GM23338 (cell line): ENCODE data around the gene PLEKHM2. TPM values are rescaled to one million over a fixed set of nuclear protein-coding genes. Genes with fewer than 3 reads are reported as not detected.

Experiments
- ATAC-seq: fragments of 200-7000 bp; cut with Tn5 transposase; 3 replicates; pipeline ENCODE4 v1.9.1; 2020
- DNase-seq: peaks from one replicate; pipeline ENCODE4 v3.0.0-alpha.2; 2015; ENCODE audit warnings: low spot score
- H2AFZ ChIP-seq: fragments of 200-600 bp; sonication (generic); 2 replicates; pipeline ENCODE4 v1.8.0; 2016; ENCODE audit warnings: antibody characterized with exemption, mild to moderate bottlenecking, moderate library complexity
- H3F3A ChIP-seq: fragments of 200-600 bp; sonication (generic); replicated peaks from 2 replicates; pipeline ENCODE4 v1.8.0; 2017; ENCODE audit warnings: antibody characterized with exemption, mixed run types, low read depth
- H3K27ac ChIP-seq: fragments of 200-600 bp; sonication (generic); 2 replicates; pipeline ENCODE4 v1.6.1; 2016; ENCODE audit warnings: low read depth
- H3K27me3 ChIP-seq: fragments of 200-600 bp; sonication (generic); 2 replicates; pipeline ENCODE4 v1.8.0; 2016; ENCODE audit warnings: mild to moderate bottlenecking, mixed run types, moderate library complexity; ENCODE audit not compliant: insufficient read depth
- H3K36me3 ChIP-seq: fragments of 200-600 bp; sonication (generic); 2 replicates; pipeline ENCODE4 v1.8.0; 2016; ENCODE audit warnings: mild to moderate bottlenecking; ENCODE audit not compliant: insufficient read depth
- H3K4me1 ChIP-seq: fragments of 200-600 bp; sonication (generic); 2 replicates; pipeline ENCODE4 v1.8.0; 2016; ENCODE audit warnings: mild to moderate bottlenecking, moderate library complexity; ENCODE audit not compliant: insufficient read depth
- H3K4me2 ChIP-seq: fragments of 200-600 bp; sonication (generic); 2 replicates; pipeline ENCODE4 v1.7.1; 2017; ENCODE audit warnings: mixed run types
- H3K4me3 ChIP-seq: fragments of 200-600 bp; sonication (generic); 2 replicates; pipeline ENCODE4 v1.6.1; 2016; ENCODE audit warnings: mixed run types
- H3K79me2 ChIP-seq: fragments of 200-600 bp; sonication (generic); replicated peaks from 2 replicates; pipeline ENCODE4 v1.8.0; 2017; ENCODE audit warnings: mild to moderate bottlenecking; ENCODE audit not compliant: insufficient read depth
- H3K9me2 ChIP-seq: fragments of 200-600 bp; sonication (generic); 2 replicates; pipeline ENCODE4 v1.8.0; 2017; ENCODE audit not compliant: insufficient read depth
- H4K20me1 ChIP-seq: fragments of 200-600 bp; sonication (generic); replicated peaks from 2 replicates; pipeline ENCODE4 v1.8.0; 2017; ENCODE audit warnings: mild to moderate bottlenecking; ENCODE audit not compliant: insufficient read depth
- H3K27ac Mint-ChIP-seq: 2 replicates; pipeline ENCODE4 v1.8.0; 2020; ENCODE audit warnings: inconsistent platforms, mild to moderate bottlenecking, moderate library complexity, mixed read lengths
- H3K27me3 Mint-ChIP-seq: 3 replicates; pipeline ENCODE4 v1.8.0; 2022; ENCODE audit warnings: low read depth, mild to moderate bottlenecking, moderate library complexity, mixed read lengths, inconsistent platforms; ENCODE audit not compliant: insufficient read depth, poor library complexity
- H3K36me3 Mint-ChIP-seq: 3 replicates; pipeline ENCODE4 v1.8.0; 2021; ENCODE audit warnings: low read depth, mild to moderate bottlenecking, inconsistent platforms, moderate library complexity, mixed read lengths
- H3K4me1 Mint-ChIP-seq: 3 replicates; pipeline ENCODE4 v1.8.0; 2020; ENCODE audit warnings: mild to moderate bottlenecking, inconsistent platforms, mixed read lengths
- H3K4me3 Mint-ChIP-seq: 3 replicates; pipeline ENCODE4 v1.8.0; 2021; ENCODE audit warnings: moderate library complexity, mild to moderate bottlenecking, inconsistent platforms, mixed read lengths
- H3K9me3 Mint-ChIP-seq: 3 replicates; pipeline ENCODE4 v1.8.0; 2020; ENCODE audit warnings: moderate library complexity, mild to moderate bottlenecking, inconsistent platforms, mixed read lengths
- CREB1 ChIP-seq: fragments of 250-450 bp; sonication (Bioruptor Pico); IDR thresholded peaks from 2 replicates; pipeline ENCODE4 v1.5.0; 2020; ENCODE audit warnings: low read depth, mild to moderate bottlenecking, moderate library complexity
- EZH2 ChIP-seq: fragments of 200-600 bp; sonication (generic); IDR thresholded peaks from one replicate; pipeline ENCODE4 v1.8.0; 2017; ENCODE audit warnings: antibody characterized with exemption, mild to moderate bottlenecking, low read depth; ENCODE audit not compliant: unreplicated experiment
- EZH2phosphoT487 ChIP-seq: fragments of 200-600 bp; sonication (generic); IDR thresholded peaks from one replicate; pipeline ENCODE4 v1.8.1; 2018; ENCODE audit warnings: antibody characterized with exemption; ENCODE audit not compliant: unreplicated experiment
- JUNB ChIP-seq: IDR thresholded peaks from one replicate; pipeline ENCODE4 v1.6.1; 2016; ENCODE audit warnings: antibody characterized with exemption; ENCODE audit not compliant: unreplicated experiment
- NANOG ChIP-seq: IDR thresholded peaks from 2 replicates; pipeline ENCODE4 v1.6.1; 2016; ENCODE audit warnings: antibody characterized with exemption, borderline replicate concordance
- POLR2AphosphoS5 ChIP-seq: IDR thresholded peaks from 2 replicates; pipeline ENCODE4 v1.6.1; 2016; ENCODE audit warnings: antibody characterized with exemption, low read depth
- STAT1 ChIP-seq: IDR thresholded peaks from one replicate; pipeline ENCODE4 v1.6.1; 2016; ENCODE audit warnings: antibody characterized with exemption; ENCODE audit not compliant: unreplicated experiment
- ZNF114 ChIP-seq: fragments of 250-450 bp; sonication (Bioruptor Pico); IDR thresholded peaks from 2 replicates; pipeline ENCODE4 v1.5.0; 2020; ENCODE audit warnings: mild to moderate bottlenecking, moderate library complexity
- ZNF331 ChIP-seq: fragments of 250-450 bp; sonication (Bioruptor Pico); IDR thresholded peaks from 2 replicates; pipeline ENCODE4 v1.5.0; 2020; ENCODE audit warnings: low read depth, mild to moderate bottlenecking, moderate library complexity
- polyA plus RNA-seq: library from polyadenylated mRNA; unstranded; fragments of >200 nt; fragmentation: Nextera tagmentation; extraction: Ambion mirVana; gene quantifications from 2 replicates; pipeline ENCODE4 v1.2.1, GENCODE V29; 2016
- total RNA-seq: library from RNA; depleted of rRNA; stranded (reverse); fragments of >200 nt; shearing (Covaris generic); gene quantifications from 2 replicates; pipeline ENCODE4 v1.2.3, GENCODE V29; 2014
- TF ChIP-seq, protein P1 (sequence below): fragments of 250-450 bp; sonication (Bioruptor Pico); IDR thresholded peaks from 2 replicates; pipeline ENCODE4 v1.5.0; 2020; ENCODE audit warnings: mild to moderate bottlenecking, moderate library complexity
- TF ChIP-seq, protein P2 (sequence below): IDR thresholded peaks from 2 replicates; pipeline ENCODE4 v1.6.1; 2016; ENCODE audit warnings: antibody characterized with exemption
- TF ChIP-seq, protein P3 (sequence below): IDR thresholded peaks from one replicate; pipeline ENCODE4 v1.6.1; 2018; ENCODE audit warnings: antibody characterized with exemption; ENCODE audit not compliant: unreplicated experiment
- TF ChIP-seq, protein P4 (sequence below), 2 experiments: fragments of 200-600 bp in 1 of 2; sonication (generic) in 1 of 2; conservative IDR thresholded peaks; 2 replicates each; pipeline versions ENCODE4 v1.5.1 to v1.6.1; 2016 to 2017; ENCODE audit warnings: antibody characterized with exemption in 2 of 2, low read depth in 2 of 2, mild to moderate bottlenecking in 2 of 2, moderate library complexity in 1 of 2

Gene PLEKHM2
- total and polyA plus RNA-seq, 2 experiments from 2014 or later: 11.2 to 40.0 TPM

DNA sequence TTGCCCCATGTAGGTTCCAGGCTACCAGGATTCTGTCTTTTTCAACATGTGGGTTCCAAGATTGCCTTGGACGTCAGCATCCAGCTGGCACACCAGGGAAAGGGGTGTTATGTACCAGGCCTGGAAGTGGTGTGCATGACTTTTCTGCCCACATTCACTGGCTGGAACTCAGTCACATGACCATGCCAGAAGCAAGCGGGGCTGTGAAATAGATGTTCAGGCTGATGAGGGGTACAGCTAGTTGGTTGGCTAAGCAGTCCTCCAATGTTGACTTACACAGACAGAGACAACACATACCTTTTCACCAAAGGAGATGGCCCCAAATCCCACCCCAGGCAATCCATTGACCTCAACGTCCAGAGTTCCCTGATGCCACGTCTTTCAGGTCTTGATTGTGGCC, 14.3 kb upstream of the PLEKHM2 start:
- H3K27me3 Mint-ChIP-seq: peaks cover 8% of the 10 kb centered on the region
- H3K4me1 Mint-ChIP-seq: peaks cover 34% of the 10 kb centered on the region
- DNase-seq (no peak), ATAC-seq (no peak)
- Histone ChIP-seq H2AFZ (no peak overlapping the region), H3F3A (no peaks in the 10 kb centered on the region), H3K4me1 (peaks cover 9% of the 10 kb centered on the region; the same call in 1 of the 2 replicates), H3K79me2 (0 out of 2 replicates have a peak, but pooled peaks cover 3% of the 10 kb centered on the region), H3K36me3 (no peaks in the 10 kb centered on the region), H3K4me3 (no peak overlapping the region), H3K27me3 (no peaks in the 10 kb centered on the region), H3K9me2 (0 out of 2 replicates have a peak, but pooled peaks cover 2% of the 10 kb centered on the region), H3K4me2 (no peak overlapping the region), H4K20me1 (no peaks in the 10 kb centered on the region; the same call in none of the 2 replicates), H3K27ac (no peak overlapping the region; the same call in 1 of the 2 replicates)
- H3K9me3 Mint-ChIP-seq: no peaks in the 10 kb centered on the region
- H3K4me3 Mint-ChIP-seq: no peak overlapping the region
- no peaks in the 10 kb centered on the region for H3K36me3 Mint-ChIP-seq
- TF ChIP-seq JUNB: no peak
- TF ChIP-seq EZH2phosphoT487: no peak
- TF ChIP-seq, protein P1, sequence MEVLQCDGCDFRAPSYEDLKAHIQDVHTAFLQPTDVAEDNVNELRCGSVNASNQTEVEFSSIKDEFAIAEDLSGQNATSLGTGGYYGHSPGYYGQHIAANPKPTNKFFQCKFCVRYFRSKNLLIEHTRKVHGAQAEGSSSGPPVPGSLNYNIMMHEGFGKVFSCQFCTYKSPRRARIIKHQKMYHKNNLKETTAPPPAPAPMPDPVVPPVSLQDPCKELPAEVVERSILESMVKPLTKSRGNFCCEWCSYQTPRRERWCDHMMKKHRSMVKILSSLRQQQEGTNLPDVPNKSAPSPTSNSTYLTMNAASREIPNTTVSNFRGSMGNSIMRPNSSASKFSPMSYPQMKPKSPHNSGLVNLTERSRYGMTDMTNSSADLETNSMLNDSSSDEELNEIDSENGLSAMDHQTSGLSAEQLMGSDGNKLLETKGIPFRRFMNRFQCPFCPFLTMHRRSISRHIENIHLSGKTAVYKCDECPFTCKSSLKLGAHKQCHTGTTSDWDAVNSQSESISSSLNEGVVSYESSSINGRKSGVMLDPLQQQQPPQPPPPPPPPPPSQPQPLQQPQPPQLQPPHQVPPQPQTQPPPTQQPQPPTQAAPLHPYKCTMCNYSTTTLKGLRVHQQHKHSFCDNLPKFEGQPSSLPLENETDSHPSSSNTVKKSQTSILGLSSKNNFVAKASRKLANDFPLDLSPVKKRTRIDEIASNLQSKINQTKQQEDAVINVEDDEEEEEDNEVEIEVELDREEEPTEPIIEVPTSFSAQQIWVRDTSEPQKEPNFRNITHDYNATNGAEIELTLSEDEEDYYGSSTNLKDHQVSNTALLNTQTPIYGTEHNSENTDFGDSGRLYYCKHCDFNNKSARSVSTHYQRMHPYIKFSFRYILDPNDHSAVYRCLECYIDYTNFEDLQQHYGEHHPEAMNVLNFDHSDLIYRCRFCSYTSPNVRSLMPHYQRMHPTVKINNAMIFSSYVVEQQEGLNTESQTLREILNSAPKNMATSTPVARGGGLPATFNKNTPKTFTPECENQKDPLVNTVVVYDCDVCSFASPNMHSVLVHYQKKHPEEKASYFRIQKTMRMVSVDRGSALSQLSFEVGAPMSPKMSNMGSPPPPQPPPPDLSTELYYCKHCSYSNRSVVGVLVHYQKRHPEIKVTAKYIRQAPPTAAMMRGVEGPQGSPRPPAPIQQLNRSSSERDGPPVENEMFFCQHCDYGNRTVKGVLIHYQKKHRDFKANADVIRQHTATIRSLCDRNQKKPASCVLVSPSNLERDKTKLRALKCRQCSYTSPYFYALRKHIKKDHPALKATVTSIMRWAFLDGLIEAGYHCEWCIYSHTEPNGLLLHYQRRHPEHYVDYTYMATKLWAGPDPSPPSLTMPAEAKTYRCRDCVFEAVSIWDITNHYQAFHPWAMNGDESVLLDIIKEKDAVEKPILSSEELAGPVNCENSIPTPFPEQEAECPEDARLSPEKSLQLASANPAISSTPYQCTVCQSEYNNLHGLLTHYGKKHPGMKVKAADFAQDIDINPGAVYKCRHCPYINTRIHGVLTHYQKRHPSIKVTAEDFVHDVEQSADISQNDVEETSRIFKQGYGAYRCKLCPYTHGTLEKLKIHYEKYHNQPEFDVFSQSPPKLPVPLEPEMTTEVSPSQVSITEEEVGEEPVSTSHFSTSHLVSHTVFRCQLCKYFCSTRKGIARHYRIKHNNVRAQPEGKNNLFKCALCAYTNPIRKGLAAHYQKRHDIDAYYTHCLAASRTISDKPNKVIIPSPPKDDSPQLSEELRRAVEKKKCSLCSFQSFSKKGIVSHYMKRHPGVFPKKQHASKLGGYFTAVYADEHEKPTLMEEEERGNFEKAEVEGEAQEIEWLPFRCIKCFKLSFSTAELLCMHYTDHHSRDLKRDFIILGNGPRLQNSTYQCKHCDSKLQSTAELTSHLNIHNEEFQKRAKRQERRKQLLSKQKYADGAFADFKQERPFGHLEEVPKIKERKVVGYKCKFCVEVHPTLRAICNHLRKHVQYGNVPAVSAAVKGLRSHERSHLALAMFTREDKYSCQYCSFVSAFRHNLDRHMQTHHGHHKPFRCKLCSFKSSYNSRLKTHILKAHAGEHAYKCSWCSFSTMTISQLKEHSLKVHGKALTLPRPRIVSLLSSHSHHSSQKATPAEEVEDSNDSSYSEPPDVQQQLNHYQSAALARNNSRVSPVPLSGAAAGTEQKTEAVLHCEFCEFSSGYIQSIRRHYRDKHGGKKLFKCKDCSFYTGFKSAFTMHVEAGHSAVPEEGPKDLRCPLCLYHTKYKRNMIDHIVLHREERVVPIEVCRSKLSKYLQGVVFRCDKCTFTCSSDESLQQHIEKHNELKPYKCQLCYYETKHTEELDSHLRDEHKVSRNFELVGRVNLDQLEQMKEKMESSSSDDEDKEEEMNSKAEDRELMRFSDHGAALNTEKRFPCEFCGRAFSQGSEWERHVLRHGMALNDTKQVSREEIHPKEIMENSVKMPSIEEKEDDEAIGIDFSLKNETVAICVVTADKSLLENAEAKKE (CRISPR knock-in tag): no peak
- no peak for TF ChIP-seq STAT1
- no peak for TF ChIP-seq EZH2
- TF ChIP-seq, protein P2, sequence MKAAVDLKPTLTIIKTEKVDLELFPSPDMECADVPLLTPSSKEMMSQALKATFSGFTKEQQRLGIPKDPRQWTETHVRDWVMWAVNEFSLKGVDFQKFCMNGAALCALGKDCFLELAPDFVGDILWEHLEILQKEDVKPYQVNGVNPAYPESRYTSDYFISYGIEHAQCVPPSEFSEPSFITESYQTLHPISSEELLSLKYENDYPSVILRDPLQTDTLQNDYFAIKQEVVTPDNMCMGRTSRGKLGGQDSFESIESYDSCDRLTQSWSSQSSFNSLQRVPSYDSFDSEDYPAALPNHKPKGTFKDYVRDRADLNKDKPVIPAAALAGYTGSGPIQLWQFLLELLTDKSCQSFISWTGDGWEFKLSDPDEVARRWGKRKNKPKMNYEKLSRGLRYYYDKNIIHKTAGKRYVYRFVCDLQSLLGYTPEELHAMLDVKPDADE: no peak
- no peak for TF ChIP-seq ZNF114 (CRISPR knock-in tag)
- no peak for TF ChIP-seq POLR2AphosphoS5
- TF ChIP-seq, protein P3, sequence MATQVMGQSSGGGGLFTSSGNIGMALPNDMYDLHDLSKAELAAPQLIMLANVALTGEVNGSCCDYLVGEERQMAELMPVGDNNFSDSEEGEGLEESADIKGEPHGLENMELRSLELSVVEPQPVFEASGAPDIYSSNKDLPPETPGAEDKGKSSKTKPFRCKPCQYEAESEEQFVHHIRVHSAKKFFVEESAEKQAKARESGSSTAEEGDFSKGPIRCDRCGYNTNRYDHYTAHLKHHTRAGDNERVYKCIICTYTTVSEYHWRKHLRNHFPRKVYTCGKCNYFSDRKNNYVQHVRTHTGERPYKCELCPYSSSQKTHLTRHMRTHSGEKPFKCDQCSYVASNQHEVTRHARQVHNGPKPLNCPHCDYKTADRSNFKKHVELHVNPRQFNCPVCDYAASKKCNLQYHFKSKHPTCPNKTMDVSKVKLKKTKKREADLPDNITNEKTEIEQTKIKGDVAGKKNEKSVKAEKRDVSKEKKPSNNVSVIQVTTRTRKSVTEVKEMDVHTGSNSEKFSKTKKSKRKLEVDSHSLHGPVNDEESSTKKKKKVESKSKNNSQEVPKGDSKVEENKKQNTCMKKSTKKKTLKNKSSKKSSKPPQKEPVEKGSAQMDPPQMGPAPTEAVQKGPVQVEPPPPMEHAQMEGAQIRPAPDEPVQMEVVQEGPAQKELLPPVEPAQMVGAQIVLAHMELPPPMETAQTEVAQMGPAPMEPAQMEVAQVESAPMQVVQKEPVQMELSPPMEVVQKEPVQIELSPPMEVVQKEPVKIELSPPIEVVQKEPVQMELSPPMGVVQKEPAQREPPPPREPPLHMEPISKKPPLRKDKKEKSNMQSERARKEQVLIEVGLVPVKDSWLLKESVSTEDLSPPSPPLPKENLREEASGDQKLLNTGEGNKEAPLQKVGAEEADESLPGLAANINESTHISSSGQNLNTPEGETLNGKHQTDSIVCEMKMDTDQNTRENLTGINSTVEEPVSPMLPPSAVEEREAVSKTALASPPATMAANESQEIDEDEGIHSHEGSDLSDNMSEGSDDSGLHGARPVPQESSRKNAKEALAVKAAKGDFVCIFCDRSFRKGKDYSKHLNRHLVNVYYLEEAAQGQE: no peak
- TF ChIP-seq NANOG: no peak
- TF ChIP-seq, protein P4, sequence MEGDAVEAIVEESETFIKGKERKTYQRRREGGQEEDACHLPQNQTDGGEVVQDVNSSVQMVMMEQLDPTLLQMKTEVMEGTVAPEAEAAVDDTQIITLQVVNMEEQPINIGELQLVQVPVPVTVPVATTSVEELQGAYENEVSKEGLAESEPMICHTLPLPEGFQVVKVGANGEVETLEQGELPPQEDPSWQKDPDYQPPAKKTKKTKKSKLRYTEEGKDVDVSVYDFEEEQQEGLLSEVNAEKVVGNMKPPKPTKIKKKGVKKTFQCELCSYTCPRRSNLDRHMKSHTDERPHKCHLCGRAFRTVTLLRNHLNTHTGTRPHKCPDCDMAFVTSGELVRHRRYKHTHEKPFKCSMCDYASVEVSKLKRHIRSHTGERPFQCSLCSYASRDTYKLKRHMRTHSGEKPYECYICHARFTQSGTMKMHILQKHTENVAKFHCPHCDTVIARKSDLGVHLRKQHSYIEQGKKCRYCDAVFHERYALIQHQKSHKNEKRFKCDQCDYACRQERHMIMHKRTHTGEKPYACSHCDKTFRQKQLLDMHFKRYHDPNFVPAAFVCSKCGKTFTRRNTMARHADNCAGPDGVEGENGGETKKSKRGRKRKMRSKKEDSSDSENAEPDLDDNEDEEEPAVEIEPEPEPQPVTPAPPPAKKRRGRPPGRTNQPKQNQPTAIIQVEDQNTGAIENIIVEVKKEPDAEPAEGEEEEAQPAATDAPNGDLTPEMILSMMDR (conservative IDR thresholded peaks at IDR 0.05; ENCODE audit: low read depth in 2 of 2): no peak
- no peak for TF ChIP-seq ZNF331 (CRISPR knock-in tag)
- no peak for TF ChIP-seq CREB1
- H3K27ac Mint-ChIP-seq: no peak overlapping the region
